ENCODE results near the gene ZNF563. TPM values are rescaled to one million over a fixed set of nuclear protein-coding genes. Genes with fewer than 3 reads are reported as not detected.
"Not testable (repeated sequence)": the region's sequence is repeated elsewhere in the genome, so short reads cannot be mapped to it uniquely, and the experiment has no call there.

ZNF563 gene
- total RNA-seq, 2 experiments from 2014 or later = 3.8 to 3.9 TPM

DNA sequence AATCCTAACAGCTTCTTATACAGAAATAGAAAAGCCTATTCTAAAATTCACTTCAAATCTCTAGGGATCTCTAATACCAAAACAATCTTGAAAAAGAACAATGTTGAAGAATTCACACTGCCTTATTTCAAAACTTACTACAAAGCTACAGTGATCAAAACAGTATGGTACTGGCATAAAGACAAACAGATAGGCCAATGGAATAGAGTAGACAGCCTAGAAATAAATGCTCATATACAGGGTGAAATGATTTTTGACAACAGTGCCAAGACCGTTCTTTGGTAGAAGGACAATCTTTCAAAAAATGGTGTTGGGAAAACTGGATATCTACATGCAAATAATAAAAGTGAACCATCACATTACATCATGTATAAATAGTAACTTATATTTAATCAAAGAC, 11.8 kb upstream of the ZNF563 start:
- Mint-ChIP-seq H3K27me3 (no peaks in the 10 kb centered on the region), H3K9me3 (peaks cover 45% of the 10 kb centered on the region), H3K4me3 (no peak overlapping the region), H3K27ac (no peak overlapping the region), H3K4me1 (no peaks in the 10 kb centered on the region), H3K36me3 (ENCODE audit: low read depth) (peaks cover 15% of the 10 kb centered on the region)
- ChIA-PET POLR2A (no interaction called here), CTCF (no interaction called here)
- no peak for DNase-seq

DNA sequence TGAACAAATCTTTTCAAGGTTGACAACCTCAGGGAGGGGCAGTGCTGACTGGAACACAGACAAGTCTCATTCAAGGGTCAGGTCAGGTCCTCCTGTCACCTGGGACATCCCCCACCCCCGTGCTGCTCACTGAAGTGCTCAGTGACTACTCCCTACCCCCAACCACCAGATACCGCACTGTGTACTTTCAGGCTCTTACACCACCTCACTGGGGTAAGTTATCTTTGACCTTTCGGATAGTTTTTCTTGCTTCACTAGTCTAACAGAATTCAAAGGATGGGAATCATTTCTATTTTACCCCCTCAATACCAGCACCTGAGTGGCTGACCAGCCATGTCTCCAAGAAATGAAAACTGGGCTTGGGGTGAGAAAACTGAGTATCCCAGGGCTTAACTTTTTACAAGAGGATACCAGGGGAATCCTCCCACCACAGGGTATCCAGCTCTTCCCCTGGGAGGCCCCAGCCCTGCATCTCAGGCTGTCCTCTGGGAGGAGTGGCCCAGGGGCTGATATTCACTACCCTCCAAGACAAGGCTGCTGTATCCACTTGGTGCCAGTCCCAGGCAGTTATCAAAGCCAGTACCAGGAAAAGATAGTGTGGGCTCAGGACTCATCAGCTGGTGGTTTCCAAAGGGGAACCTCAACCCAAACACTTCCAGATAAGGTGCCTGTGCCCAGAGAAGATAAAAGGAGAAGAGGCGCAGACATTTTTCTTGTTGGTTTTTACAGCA, 2.1 kb downstream of the ZNF563 start:
- Mint-ChIP-seq H3K9me3 (peaks cover 28% of the 10 kb centered on the region), H3K36me3 (ENCODE audit: low read depth) (peaks cover 28% of the 10 kb centered on the region), H3K27ac (peak overlapping the region; percentile 99), H3K27me3 (no peaks in the 10 kb centered on the region), H3K4me1 (peaks cover 31% of the 10 kb centered on the region), H3K4me3 (peak overlapping the region; percentile 95)
- DNase-seq = peak; percentile 17
- POLR2A ChIA-PET = interaction anchor here (0.6 to 0.7 kb wide), 2 partner anchors 106 to 408 kb away, joined by 3 to 4 read pairs; no protein-coding TSS in a partner anchor
- CTCF ChIA-PET = interaction anchor here (0.6 to 0.7 kb wide), 2 partner anchors 70 to 129 kb away, joined by 3 to 4 read pairs; no protein-coding TSS in a partner anchor

DNA sequence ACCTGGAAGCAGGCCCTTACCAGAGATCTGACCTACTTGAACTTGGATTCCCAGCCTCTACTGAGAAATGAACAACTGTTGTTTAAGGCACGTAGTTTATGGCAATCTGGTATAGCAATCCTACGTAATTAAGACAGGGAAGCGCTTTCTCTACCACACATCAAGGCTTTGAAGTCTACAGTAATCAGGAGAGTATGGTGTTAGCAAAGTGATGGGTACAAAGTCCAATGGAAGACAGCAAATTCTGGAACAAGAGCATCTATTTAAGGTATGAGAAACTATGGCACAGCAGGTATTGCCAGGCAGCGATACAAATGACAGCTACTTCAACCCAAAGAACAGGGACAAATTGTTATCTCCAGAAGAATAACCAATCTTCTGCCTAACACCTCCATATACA, 3.1 kb downstream of the ZNF563 start:
- Mint-ChIP-seq H3K27me3 (no peaks in the 10 kb centered on the region), H3K4me1 (peaks cover 31% of the 10 kb centered on the region), H3K9me3 (peaks cover 26% of the 10 kb centered on the region), H3K36me3 (ENCODE audit: low read depth) (peaks cover 37% of the 10 kb centered on the region), H3K4me3 (no peak overlapping the region), H3K27ac (no peak overlapping the region)
- no peak for DNase-seq
- CTCF ChIA-PET = interaction anchor here (0.7 to 1.0 kb wide), 2 partner anchors 145 to 166 kb away, joined by 3 read pairs; no protein-coding TSS in a partner anchor
- POLR2A ChIA-PET = no interaction called here

DNA sequence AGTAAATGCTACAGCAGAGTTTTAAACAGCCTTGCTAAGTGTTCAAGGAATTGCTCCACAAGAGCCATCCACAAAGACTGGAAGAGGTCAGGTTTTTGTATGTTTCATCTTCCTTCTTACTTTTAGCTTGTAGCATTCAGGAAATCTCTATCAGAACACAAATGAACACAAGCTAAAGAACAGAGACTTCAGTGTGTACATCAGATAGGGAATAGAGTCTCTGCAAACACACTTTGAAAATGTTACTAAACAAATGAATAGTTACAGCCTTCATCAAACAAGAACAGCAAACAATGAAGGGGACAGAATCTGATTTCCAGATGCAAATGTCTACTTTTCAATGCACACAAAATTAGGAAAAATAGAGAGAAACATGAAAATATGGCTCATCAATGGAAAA, 7.7 kb downstream of the ZNF563 start:
- no peak for DNase-seq
- Mint-ChIP-seq H3K36me3 (ENCODE audit: low read depth) (peaks cover 58% of the 10 kb centered on the region), H3K9me3 (peaks cover 45% of the 10 kb centered on the region), H3K4me3 (no peak overlapping the region), H3K4me1 (peaks cover 6% of the 10 kb centered on the region), H3K27ac (no peak overlapping the region), H3K27me3 (no peaks in the 10 kb centered on the region)
- ChIA-PET CTCF (no interaction called here), POLR2A (no interaction called here)

DNA sequence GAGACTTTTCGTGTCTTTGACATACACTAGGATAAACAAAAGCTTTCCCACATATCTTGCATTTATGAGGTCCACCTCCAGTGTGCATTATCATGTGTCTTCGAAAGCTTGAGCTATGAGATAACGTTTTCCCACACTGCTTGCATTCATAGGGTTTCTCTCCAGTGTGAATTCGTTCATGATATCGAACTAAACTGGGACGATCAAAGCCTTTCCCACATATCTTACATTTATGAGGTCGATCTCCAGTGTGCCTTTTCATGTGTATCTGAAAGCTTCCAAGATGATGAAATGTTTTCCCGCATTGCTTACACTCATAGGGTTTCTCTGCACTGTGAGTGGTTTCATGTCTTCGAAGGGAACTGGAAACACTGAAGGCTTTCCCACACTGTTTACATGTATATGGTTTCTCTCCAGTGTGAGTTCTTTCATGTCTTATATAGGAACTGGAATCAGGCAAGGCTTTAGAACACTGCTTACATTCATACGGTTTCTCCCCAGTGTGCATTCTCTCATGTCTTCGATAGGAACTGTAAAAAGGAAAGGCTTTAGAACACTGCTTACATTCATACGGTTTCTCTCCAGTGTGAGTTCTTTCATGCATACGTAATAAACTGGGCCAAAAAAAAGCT, 14.5 kb downstream of the ZNF563 start:
- Mint-ChIP-seq H3K9me3 (peaks cover 51% of the 10 kb centered on the region), H3K27ac (no peak overlapping the region), H3K36me3 (ENCODE audit: low read depth) (peaks cover 63% of the 10 kb centered on the region), H3K4me3 (no peak overlapping the region), H3K27me3 (no peaks in the 10 kb centered on the region), H3K4me1 (peaks cover 5% of the 10 kb centered on the region)
- no peak for DNase-seq
- ChIA-PET POLR2A (no interaction called here), CTCF (no interaction called here)

DNA sequence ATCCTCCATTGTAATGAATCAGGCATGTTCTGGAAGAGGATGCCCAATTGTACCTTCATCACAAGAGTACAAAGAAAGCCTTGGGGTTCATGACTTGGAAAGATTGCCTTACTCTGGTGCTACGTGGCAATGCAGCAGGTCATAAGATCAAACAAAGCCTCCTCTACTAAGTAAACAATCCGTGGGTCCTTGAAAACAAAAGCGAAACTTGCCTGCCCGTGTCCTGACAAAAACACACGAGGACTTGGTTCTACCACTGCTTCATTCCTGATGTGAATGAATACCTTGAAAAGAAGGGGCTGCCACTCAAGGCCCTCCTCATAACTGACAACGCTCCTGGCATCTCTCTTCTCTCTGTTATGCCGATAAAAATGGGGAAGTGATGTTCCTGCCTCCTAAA, 18.9 kb downstream of the ZNF563 start:
- H3K36me3 Mint-ChIP-seq (ENCODE audit: low read depth) = peaks cover 44% of the 10 kb centered on the region
- no peaks in the 10 kb centered on the region for H3K27me3 Mint-ChIP-seq
- H3K4me1 Mint-ChIP-seq = peaks cover 5% of the 10 kb centered on the region
- H3K27ac Mint-ChIP-seq = no peak overlapping the region
- ChIA-PET CTCF (interaction anchor here (0.6 kb wide), 1 partner anchor 181 kb away, joined by 3 read pairs; no protein-coding TSS in a partner anchor), POLR2A (no interaction called here)
- peaks cover 37% of the 10 kb centered on the region for H3K9me3 Mint-ChIP-seq
- no peak for DNase-seq
- H3K4me3 Mint-ChIP-seq = no peak overlapping the region

DNA sequence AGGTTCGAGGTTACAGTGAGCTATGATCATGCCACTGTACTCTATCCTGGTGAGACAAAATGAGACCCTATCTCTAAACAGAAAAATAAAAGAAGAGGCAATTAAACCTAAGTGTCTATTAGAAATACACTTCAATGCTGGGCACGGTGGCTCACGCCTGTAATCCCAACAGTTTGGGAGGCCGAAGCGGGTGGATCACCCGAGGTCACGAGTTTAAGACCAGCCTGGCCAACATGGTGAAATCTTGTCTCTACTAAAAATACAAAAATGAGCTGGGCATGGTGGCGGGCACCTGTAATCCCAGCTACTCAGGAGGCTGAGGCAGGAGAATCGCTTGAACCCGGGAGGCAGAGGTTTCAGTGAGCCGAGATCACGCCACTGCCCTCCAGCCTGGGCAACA, 24.5 kb downstream of the ZNF563 start:
- H3K36me3 Mint-ChIP-seq (ENCODE audit: low read depth) = peaks cover 11% of the 10 kb centered on the region

DNA sequence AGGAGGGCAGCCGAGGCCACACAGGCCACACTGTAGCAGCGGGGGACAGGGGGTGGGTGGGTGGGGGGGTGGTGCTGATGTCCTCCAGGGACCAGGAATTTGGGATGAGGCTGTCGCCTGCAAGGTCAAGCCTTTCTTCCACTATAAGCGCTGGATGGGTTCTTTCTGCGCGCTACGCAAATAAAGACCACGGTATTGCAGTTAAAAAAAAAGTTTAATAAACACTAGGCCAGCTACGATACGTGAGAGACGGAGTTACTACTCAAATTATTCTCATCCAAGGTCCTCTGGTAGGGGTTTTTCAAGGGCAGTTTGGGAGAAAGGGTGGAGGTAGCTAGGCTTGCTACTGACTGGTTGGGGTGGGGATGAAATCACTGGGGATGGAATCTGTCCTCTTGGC, 38.2 kb downstream of the ZNF563 start:
- Mint-ChIP-seq H3K27ac (peak overlapping the region; percentile 99), H3K4me1 (peaks cover 33% of the 10 kb centered on the region), H3K9me3 (peaks cover 26% of the 10 kb centered on the region), H3K4me3 (peak overlapping the region; percentile 99), H3K36me3 (ENCODE audit: low read depth) (peaks cover 45% of the 10 kb centered on the region), H3K27me3 (no peaks in the 10 kb centered on the region)
- ChIA-PET CTCF (interaction anchor here (1.0 kb wide), 1 partner anchor 377 kb away, joined by 3 read pairs; no protein-coding TSS in a partner anchor), POLR2A (interaction anchor here (1.6 kb wide), 1 partner anchor 38 kb away, joined by 6 read pairs; the partner anchor contains the start of gene ZNF563)
- DNase-seq = no peak

More for the DNA sequence above, 24.5 kb downstream of the ZNF563 start:
- POLR2A ChIA-PET, H3K27ac Mint-ChIP-seq, CTCF ChIA-PET, H3K27me3 Mint-ChIP-seq, H3K4me1 Mint-ChIP-seq, H3K4me3 Mint-ChIP-seq, DNase-seq: not testable (repeated sequence)
- peaks cover 21% of the 10 kb centered on the region for H3K9me3 Mint-ChIP-seq

DNA sequence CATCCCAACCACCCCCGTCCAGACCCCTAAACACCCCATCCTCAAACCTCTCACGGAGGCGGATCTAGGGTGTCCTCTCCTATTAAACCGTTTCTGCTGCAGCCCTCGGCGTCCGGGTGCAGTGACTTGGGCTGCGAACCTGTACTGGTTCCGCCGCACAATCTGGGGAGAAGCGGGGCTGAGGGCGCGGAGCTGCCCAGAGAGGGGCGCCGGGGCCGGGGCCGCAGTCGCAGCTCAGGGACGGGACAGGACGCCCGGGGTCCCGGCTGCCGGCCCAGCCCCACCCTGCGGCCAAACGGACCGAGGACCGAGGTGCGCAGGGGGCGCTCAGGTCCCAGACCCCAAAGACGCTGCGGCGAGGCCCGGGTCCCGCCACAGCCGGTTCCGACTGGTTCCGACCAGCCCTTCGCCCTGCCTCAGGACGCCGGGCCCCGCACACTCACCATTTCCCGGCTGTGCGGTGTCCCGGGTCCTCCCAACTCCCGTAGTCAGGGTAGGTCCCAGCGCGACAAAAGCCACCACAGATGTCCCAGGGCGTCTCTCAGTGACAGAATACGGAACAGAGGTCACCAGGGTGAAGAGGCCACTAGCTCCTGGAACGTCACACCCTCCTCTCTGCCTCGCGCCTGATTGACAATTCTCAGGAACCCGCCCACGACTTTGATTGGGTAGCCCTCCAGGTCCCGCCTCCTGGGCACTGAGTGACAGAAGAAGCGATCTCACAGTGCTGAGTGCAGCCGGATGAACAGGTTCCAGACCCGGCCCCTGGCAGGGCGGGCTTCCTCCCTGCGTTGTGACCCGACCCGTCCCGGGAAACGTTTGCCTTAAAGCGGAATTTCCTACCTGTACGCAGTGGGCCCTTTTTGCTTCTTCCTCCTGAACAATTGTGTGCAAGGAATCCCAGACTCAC, 38.9 kb downstream of the ZNF563 start, which contains the start of gene ZNF44:
ZNF44 (minus strand) TSS at position 635 of the 910 bp plus-strand sequence; CDS start at position 446, 189 bp downstream.
- POLR2A ChIA-PET = interaction anchor here (1.6 kb wide), 1 partner anchor 39 kb away, joined by 6 read pairs; the partner anchor contains the start of gene ZNF563
- CTCF ChIA-PET = interaction anchor here (0.6 to 1.0 kb wide), 2 partner anchors 21 to 378 kb away, joined by 3 read pairs; no protein-coding TSS in a partner anchor
- no peaks in the 10 kb centered on the region for H3K27me3 Mint-ChIP-seq
- H3K36me3 Mint-ChIP-seq (ENCODE audit: low read depth) = peaks cover 51% of the 10 kb centered on the region
- H3K4me1 Mint-ChIP-seq = peaks cover 38% of the 10 kb centered on the region
- peak within 1 kb of the TSS; percentile 99 for H3K27ac Mint-ChIP-seq
- peaks cover 26% of the 10 kb centered on the region for H3K9me3 Mint-ChIP-seq
- DNase-seq = peak; percentile 98
- peak within 1 kb of the TSS; percentile 99 for H3K4me3 Mint-ChIP-seq

DNA sequence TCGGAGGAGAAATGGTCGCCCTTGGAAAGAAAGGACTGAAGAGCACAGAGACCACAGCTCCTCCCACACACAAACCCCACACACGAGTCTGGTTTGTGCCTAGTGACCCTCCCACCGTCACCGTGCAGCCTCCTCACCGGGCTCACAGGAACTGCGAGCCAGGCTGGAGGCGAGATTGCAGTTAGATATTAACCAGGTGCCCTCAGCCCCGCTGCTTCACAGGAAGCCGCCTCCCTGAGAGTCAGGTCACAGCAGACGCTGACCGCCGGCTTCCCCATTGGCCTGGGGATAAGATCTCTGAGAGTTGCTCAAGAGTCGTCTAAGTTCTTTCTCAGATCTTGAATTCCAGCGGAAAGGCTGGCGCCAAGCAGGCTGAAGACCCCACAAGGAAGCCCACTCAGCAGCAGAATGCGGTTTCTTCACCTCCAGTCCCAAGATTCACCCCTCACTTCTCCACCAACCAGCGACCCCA, 39.6 kb downstream of the ZNF563 start:
- POLR2A ChIA-PET = interaction anchor here (0.9 to 1.6 kb wide), 2 partner anchors 39 to 40 kb away, joined by 6 read pairs; partner anchors contain the start of gene ZNF563
- H3K9me3 Mint-ChIP-seq = peaks cover 28% of the 10 kb centered on the region
- H3K27ac Mint-ChIP-seq = peak overlapping the region; percentile 98
- peaks cover 58% of the 10 kb centered on the region for H3K36me3 Mint-ChIP-seq (ENCODE audit: low read depth)
- CTCF ChIA-PET = interaction anchor here (0.6 kb wide), 1 partner anchor 20 kb away, joined by 3 read pairs; no protein-coding TSS in a partner anchor
- peak; percentile 66 for DNase-seq
- H3K27me3 Mint-ChIP-seq = no peaks in the 10 kb centered on the region
- H3K4me3 Mint-ChIP-seq = peak overlapping the region; percentile 98
- H3K4me1 Mint-ChIP-seq = peaks cover 45% of the 10 kb centered on the region

DNA sequence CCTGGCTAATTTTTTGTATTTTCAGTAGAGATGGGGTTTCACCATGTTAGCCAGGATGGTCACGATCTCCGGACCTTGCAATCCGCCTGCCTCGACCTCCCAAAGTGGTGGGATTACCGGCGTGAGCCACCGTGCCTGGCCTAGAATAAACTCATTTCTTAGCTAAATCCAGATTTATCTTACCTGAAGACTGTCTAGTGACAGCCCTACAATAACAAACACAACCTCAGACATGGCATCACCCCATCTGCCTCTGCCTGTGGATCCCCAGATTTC, 43.7 kb downstream of the ZNF563 start:
- H3K27ac Mint-ChIP-seq = peak overlapping the region; percentile 97
- peaks cover 72% of the 10 kb centered on the region for H3K36me3 Mint-ChIP-seq (ENCODE audit: low read depth)
- H3K4me3 Mint-ChIP-seq = peak overlapping the region; percentile 63
- CTCF ChIA-PET = interaction anchor here (0.6 to 1.0 kb wide), 2 partner anchors 18 to 79 kb away, joined by 3 to 4 read pairs; no protein-coding TSS in a partner anchor
- POLR2A ChIA-PET = interaction anchor here (0.5 kb wide), 1 partner anchor 503 kb away, joined by 4 read pairs; no protein-coding TSS in a partner anchor
- H3K9me3 Mint-ChIP-seq = peaks cover 25% of the 10 kb centered on the region
- no peak for DNase-seq
- no peaks in the 10 kb centered on the region for H3K27me3 Mint-ChIP-seq
- H3K4me1 Mint-ChIP-seq = peaks cover 44% of the 10 kb centered on the region

DNA sequence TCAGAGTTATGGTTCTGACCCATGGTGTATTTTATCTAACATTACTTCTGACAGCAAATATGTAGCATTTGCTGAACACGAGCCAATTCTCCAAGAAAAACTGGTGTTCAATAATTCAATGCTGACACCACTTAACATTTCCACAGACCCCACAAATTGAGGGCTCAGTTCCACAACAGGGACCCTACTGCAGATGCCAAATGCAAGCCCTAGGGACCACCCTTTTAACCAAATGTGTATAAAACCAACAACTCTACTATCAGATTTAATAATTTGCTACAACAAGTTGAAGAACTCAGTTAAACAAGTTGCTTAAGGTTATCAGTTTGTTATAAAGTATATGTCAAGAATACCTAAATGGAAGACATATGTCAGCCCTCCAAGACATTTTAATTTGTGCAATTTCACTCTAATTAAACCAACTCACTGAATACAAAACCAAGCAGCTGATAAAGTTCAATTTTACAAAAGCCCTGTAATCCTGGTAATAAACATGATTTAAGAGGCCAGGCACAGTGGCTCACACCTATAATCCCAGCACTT, 45.4 kb downstream of the ZNF563 start:
- Mint-ChIP-seq H3K4me3 (no peak overlapping the region), H3K36me3 (ENCODE audit: low read depth) (peaks cover 70% of the 10 kb centered on the region), H3K9me3 (peaks cover 31% of the 10 kb centered on the region), H3K4me1 (peaks cover 36% of the 10 kb centered on the region), H3K27ac (peak overlapping the region; percentile 82), H3K27me3 (no peaks in the 10 kb centered on the region)
- no peak for DNase-seq
- ChIA-PET CTCF (no interaction called here), POLR2A (no interaction called here)

All from activated CD4-positive, alpha-beta T cell treated with anti-CD3 and anti-CD28 coated beads, Interleukin-2, amount 10 ng/mL, durations not matched to agents 7 days and 5 days (primary cell).